Measurements from ENCODE around the gene RHOH.

The RHOH gene

DNA sequence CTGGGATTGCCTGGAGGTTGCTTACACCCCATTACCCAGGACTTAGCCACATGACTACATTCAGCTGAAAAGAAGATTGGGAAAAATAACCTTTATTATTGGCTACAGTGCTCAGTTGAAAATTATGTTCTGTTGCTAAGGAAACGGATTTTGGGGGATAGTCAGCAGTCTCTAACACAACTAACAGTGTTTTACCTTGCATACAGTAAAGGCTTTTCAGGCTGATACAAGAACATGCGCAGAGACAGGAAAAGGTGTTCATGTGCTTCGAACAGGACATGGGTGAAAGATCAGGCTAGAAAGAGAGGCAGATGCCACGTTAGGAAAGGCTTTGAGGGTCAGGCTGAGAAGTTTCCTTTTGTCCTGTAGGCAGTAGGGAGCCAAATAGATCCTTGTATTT is 14.8 kb upstream of the RHOH start:
- no peaks in the 10 kb centered on the region for H3K27me3 ChIP-seq (ENCODE audit: insufficient read depth, low read length)
- no peak overlapping the region for H2BK120ac ChIP-seq (ENCODE audit: insufficient read depth, low read length, poor library complexity)
- WGBS (ENCODE audit: extremely low coverage, insufficient coverage, insufficient read length): no CpG with 5 or more reads among the region's 4 CpGs
- no peaks in the 10 kb centered on the region for H3K4me1 ChIP-seq (ENCODE audit: control insufficient read depth in 1 of 2, insufficient read depth in 2 of 2, low read length in 2 of 2)
- H2BK5ac ChIP-seq (ENCODE audit: low read depth, low read length, poor library complexity): no peak overlapping the region
- H3K9ac ChIP-seq (ENCODE audit: low read length): no peak overlapping the region
- H3K36me3 ChIP-seq (ENCODE audit: control insufficient read depth in 1 of 2, insufficient read depth in 2 of 2, low read length in 2 of 2): no peaks in the 10 kb centered on the region
- no peak overlapping the region for H2AK5ac ChIP-seq (ENCODE audit: low read length)
- DNase-seq: no peak
- H2BK12ac ChIP-seq (ENCODE audit: low read length): no peak overlapping the region
- H2AFZ ChIP-seq (ENCODE audit: insufficient read depth, low read length, poor library complexity): no peak overlapping the region
- no peaks in the 10 kb centered on the region for H3K79me1 ChIP-seq (ENCODE audit: low read length)
- no peak overlapping the region for H3K4me3 ChIP-seq (ENCODE audit: low read depth, low read length)
- no peak overlapping the region for H3K18ac ChIP-seq (ENCODE audit: low read length)
- no peaks in the 10 kb centered on the region for H3K79me2 ChIP-seq (ENCODE audit: control insufficient read depth, insufficient read depth, low read length, poor library complexity)
- no peak overlapping the region for H3K23ac ChIP-seq (ENCODE audit: low read length)
- H3K27ac ChIP-seq (ENCODE audit: low read depth, low read length): no peak overlapping the region
- no peak overlapping the region for H3K4ac ChIP-seq (ENCODE audit: low read depth, low read length)
- H3K9me3 ChIP-seq (ENCODE audit: insufficient read depth, low read depth, low read length): no peaks in the 10 kb centered on the region
- H3K4me2 ChIP-seq (ENCODE audit: low read length): no peak overlapping the region
- H4K8ac ChIP-seq (ENCODE audit: low read depth, low read length): no peak overlapping the region
- H4K91ac ChIP-seq (ENCODE audit: low read depth, low read length): no peak overlapping the region
- no peak overlapping the region for H3K14ac ChIP-seq (ENCODE audit: low read length)
- no peak overlapping the region for H4K12ac ChIP-seq (ENCODE audit: low read depth, low read length)

DNA sequence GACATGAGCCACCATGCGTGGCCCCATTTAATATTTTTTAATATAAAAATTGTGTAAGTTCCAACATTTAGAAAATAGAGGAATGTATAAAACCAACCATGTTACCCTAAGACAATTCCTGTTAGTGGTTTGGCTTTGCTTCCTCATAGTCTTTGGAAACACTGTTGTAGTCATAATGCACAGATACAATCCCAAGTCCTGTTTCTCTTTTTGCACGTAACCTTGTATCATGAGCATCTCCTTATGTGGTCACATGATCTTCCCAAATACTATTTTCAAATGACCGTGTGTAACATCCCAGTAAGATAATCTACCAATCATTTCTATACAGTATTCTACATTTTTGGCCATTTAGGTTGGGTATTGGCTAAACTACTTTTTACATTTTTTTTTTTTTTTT is 13.9 kb upstream of the RHOH start:
- H2AFZ ChIP-seq (ENCODE audit: insufficient read depth, low read length, poor library complexity): no peak overlapping the region
- H3K27me3 ChIP-seq (ENCODE audit: insufficient read depth, low read length): no peaks in the 10 kb centered on the region
- no CpG with 5 or more reads among the region's 3 CpGs for WGBS (ENCODE audit: extremely low coverage, insufficient coverage, insufficient read length)
- H3K79me2 ChIP-seq (ENCODE audit: control insufficient read depth, insufficient read depth, low read length, poor library complexity): no peaks in the 10 kb centered on the region
- H3K14ac ChIP-seq (ENCODE audit: low read length): no peak overlapping the region
- H3K18ac ChIP-seq (ENCODE audit: low read length): no peak overlapping the region
- H3K9ac ChIP-seq (ENCODE audit: low read length): no peak overlapping the region
- H3K4me2 ChIP-seq (ENCODE audit: low read length): no peak overlapping the region
- no peak overlapping the region for H4K12ac ChIP-seq (ENCODE audit: low read depth, low read length)
- H2BK120ac ChIP-seq (ENCODE audit: insufficient read depth, low read length, poor library complexity): no peak overlapping the region
- H2BK12ac ChIP-seq (ENCODE audit: low read length): no peak overlapping the region
- no peak overlapping the region for H4K91ac ChIP-seq (ENCODE audit: low read depth, low read length)
- H4K8ac ChIP-seq (ENCODE audit: low read depth, low read length): no peak overlapping the region
- H3K4me3 ChIP-seq (ENCODE audit: low read depth, low read length): no peak overlapping the region
- no peaks in the 10 kb centered on the region for H3K4me1 ChIP-seq (ENCODE audit: control insufficient read depth in 1 of 2, insufficient read depth in 2 of 2, low read length in 2 of 2)
- H3K23ac ChIP-seq (ENCODE audit: low read length): no peak overlapping the region
- no peak for DNase-seq
- H3K27ac ChIP-seq (ENCODE audit: low read depth, low read length): no peak overlapping the region
- no peaks in the 10 kb centered on the region for H3K36me3 ChIP-seq (ENCODE audit: control insufficient read depth in 1 of 2, insufficient read depth in 2 of 2, low read length in 2 of 2)
- H2AK5ac ChIP-seq (ENCODE audit: low read length): no peak overlapping the region
- H2BK5ac ChIP-seq (ENCODE audit: low read depth, low read length, poor library complexity): no peak overlapping the region
- H3K79me1 ChIP-seq (ENCODE audit: low read length): no peaks in the 10 kb centered on the region
- H3K9me3 ChIP-seq (ENCODE audit: insufficient read depth, low read depth, low read length): no peaks in the 10 kb centered on the region
- no peak overlapping the region for H3K4ac ChIP-seq (ENCODE audit: low read depth, low read length)

DNA sequence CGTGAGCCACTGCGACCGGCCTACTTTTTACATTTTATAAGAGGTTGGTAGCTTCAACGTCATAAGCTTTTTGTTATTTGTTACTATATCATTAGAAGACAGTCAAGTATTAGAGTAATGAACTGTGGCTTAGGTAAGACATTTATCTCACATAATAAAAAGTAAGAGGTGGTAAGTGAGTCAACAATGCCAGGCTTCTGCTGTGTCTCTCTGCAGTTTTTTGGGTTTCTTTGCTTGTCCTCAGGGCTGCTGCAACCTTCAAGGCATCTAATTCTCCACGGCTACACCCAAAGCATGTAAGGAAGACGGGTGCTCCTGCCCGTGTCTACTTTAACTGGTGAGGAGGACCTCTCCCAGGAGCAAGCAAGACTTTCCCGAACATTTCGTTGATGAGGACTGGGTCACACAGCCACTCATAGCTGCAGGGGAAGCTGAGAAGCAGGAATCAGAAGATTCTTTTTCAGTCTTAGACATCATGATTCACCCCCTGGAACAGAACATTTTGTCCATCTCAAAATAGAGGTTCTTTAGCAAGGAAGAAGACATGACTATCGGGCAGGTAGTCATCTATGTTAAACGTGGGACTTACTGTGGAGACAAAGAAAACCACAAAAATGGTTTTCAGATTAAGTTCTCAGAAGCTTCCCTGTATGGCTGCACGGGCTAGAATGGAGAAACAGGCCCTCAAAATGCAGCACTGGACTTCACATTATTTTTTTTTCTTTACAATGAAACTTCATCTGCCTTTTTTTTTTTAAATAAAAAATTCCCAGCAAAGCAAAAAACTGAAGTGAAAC is 13.0 kb upstream of the RHOH start:
- no peak overlapping the region for H3K18ac ChIP-seq (ENCODE audit: low read length)
- H3K79me1 ChIP-seq (ENCODE audit: low read length): no peaks in the 10 kb centered on the region
- no peaks in the 10 kb centered on the region for H3K79me2 ChIP-seq (ENCODE audit: control insufficient read depth, insufficient read depth, low read length, poor library complexity)
- H3K4ac ChIP-seq (ENCODE audit: low read depth, low read length): no peak overlapping the region
- H3K23ac ChIP-seq (ENCODE audit: low read length): no peak overlapping the region
- H4K8ac ChIP-seq (ENCODE audit: low read depth, low read length): no peak overlapping the region
- no peak overlapping the region for H4K12ac ChIP-seq (ENCODE audit: low read depth, low read length)
- no peak overlapping the region for H3K4me2 ChIP-seq (ENCODE audit: low read length)
- H3K9me3 ChIP-seq (ENCODE audit: insufficient read depth, low read depth, low read length): no peaks in the 10 kb centered on the region
- no peak overlapping the region for H3K14ac ChIP-seq (ENCODE audit: low read length)
- no peak overlapping the region for H2AK5ac ChIP-seq (ENCODE audit: low read length)
- H2BK12ac ChIP-seq (ENCODE audit: low read length): no peak overlapping the region
- H2AFZ ChIP-seq (ENCODE audit: insufficient read depth, low read length, poor library complexity): no peak overlapping the region
- H3K4me3 ChIP-seq (ENCODE audit: low read depth, low read length): no peak overlapping the region
- WGBS (ENCODE audit: extremely low coverage, insufficient coverage, insufficient read length): no CpG with 5 or more reads among the region's 12 CpGs
- no peak overlapping the region for H3K27ac ChIP-seq (ENCODE audit: low read depth, low read length)
- no peak for DNase-seq
- H2BK5ac ChIP-seq (ENCODE audit: low read depth, low read length, poor library complexity): no peak overlapping the region
- H3K27me3 ChIP-seq (ENCODE audit: insufficient read depth, low read length): no peaks in the 10 kb centered on the region
- H3K9ac ChIP-seq (ENCODE audit: low read length): no peak overlapping the region
- H4K91ac ChIP-seq (ENCODE audit: low read depth, low read length): no peak overlapping the region
- no peaks in the 10 kb centered on the region for H3K36me3 ChIP-seq (ENCODE audit: control insufficient read depth in 1 of 2, insufficient read depth in 2 of 2, low read length in 2 of 2)
- H2BK120ac ChIP-seq (ENCODE audit: insufficient read depth, low read length, poor library complexity): no peak overlapping the region
- H3K4me1 ChIP-seq (ENCODE audit: control insufficient read depth in 1 of 2, insufficient read depth in 2 of 2, low read length in 2 of 2): no peaks in the 10 kb centered on the region

DNA sequence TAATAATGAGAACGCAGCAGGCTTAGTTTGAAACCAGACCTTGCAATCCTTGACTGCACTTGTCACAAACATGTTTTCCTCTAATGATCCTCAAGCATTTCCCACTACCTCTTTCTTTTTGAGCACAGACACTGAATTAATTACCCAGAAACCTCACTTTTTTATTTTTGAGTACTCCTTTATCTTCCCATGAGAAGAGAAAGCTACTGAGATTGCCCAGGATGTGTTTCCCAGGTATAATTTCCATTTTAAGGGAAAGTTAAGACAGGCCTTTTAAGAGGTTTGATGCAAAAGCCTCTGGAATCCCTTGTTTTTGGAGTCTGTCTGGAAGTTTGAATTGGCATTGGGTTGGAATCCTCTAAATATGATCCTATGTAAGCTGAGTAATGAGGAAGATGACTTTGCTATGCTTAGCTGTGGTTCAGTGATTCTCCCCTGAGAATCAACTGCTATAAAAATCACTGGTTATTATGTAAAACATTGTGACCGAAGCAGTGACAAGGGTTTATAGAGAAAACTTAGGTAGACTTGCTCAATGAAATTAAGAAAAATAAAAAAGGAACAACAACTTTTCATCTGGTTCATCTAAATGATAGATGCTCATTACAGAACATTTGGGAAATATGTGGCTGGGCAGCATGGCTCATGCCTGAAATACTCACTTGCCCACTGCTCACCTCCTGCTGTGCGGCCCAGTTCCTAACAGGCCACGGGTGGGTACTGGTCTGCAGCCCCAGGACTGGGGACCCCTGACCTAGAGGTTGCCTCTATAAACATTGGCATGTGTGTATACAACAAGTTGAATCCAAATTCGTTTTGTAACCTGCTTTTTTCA is 10.8 kb upstream of the RHOH start:
- H3K9ac ChIP-seq (ENCODE audit: low read length): no peak overlapping the region
- H3K79me1 ChIP-seq (ENCODE audit: low read length): no peaks in the 10 kb centered on the region
- H4K12ac ChIP-seq (ENCODE audit: low read depth, low read length): no peak overlapping the region
- H2BK120ac ChIP-seq (ENCODE audit: insufficient read depth, low read length, poor library complexity): no peak overlapping the region
- H3K4me1 ChIP-seq (ENCODE audit: control insufficient read depth in 1 of 2, insufficient read depth in 2 of 2, low read length in 2 of 2): no peaks in the 10 kb centered on the region
- no peak overlapping the region for H2AK5ac ChIP-seq (ENCODE audit: low read length)
- H3K27me3 ChIP-seq (ENCODE audit: insufficient read depth, low read length): no peaks in the 10 kb centered on the region
- no peaks in the 10 kb centered on the region for H3K9me3 ChIP-seq (ENCODE audit: insufficient read depth, low read depth, low read length)
- no peak overlapping the region for H3K4me3 ChIP-seq (ENCODE audit: low read depth, low read length)
- no peak overlapping the region for H2BK12ac ChIP-seq (ENCODE audit: low read length)
- H4K91ac ChIP-seq (ENCODE audit: low read depth, low read length): no peak overlapping the region
- H3K27ac ChIP-seq (ENCODE audit: low read depth, low read length): no peak overlapping the region
- H3K36me3 ChIP-seq (ENCODE audit: control insufficient read depth in 1 of 2, insufficient read depth in 2 of 2, low read length in 2 of 2): no peaks in the 10 kb centered on the region
- H3K79me2 ChIP-seq (ENCODE audit: control insufficient read depth, insufficient read depth, low read length, poor library complexity): no peaks in the 10 kb centered on the region
- no peak overlapping the region for H2BK5ac ChIP-seq (ENCODE audit: low read depth, low read length, poor library complexity)
- H3K4ac ChIP-seq (ENCODE audit: low read depth, low read length): no peak overlapping the region
- no peak overlapping the region for H2AFZ ChIP-seq (ENCODE audit: insufficient read depth, low read length, poor library complexity)
- H3K18ac ChIP-seq (ENCODE audit: low read length): no peak overlapping the region
- WGBS (ENCODE audit: extremely low coverage, insufficient coverage, insufficient read length): no CpG with 5 or more reads among the region's 5 CpGs
- no peak overlapping the region for H3K23ac ChIP-seq (ENCODE audit: low read length)
- H3K14ac ChIP-seq (ENCODE audit: low read length): no peak overlapping the region
- H3K4me2 ChIP-seq (ENCODE audit: low read length): no peak overlapping the region
- no peak for DNase-seq
- H4K8ac ChIP-seq (ENCODE audit: low read depth, low read length): no peak overlapping the region

All from trophoblast cell (in vitro differentiated cells and primary cell).